Measurements from ENCODE around the gene LRRN2.

- no peak for TF ChIP-seq CTCF (IDR thresholded peaks at IDR 0.05)
- TF ChIP-seq POLR2A (IDR thresholded peaks at IDR 0.05), result no peak
These were observed 2.5 kb upstream of the LRRN2 start for GRCh38 chr1:204688007-204688406.
